Pancreas (tissue), 10 donors: ENCODE results near the gene IRF9. TPM values are rescaled to one million over a fixed set of nuclear protein-coding genes. Genes with fewer than 3 reads are reported as not detected.

ENCODE experiments used
- ATAC-seq, 4 donors: fragments of 200-7000 bp; cut with Tn5 transposase; one replicate each; pipeline versions ENCODE4 v1.8.0 to v1.9.1; 2020; ENCODE audit warnings: mild to moderate bottlenecking in 4 of 4, moderate library complexity in 4 of 4
- DNase-seq, 6 donors: peaks; one replicate each; pipeline ENCODE4 v3.0.0-alpha.2; 2020
- FAIRE-seq: peaks from 2 replicates; lab custom pipeline; 2012; peaks lifted over from hg19 to GRCh38; lab: Jason Lieb, UNC
- H3K27ac ChIP-seq, 4 donors: fragments of 200-600 bp; sonication (generic); 1 replicate in 3 of 4; 2 replicates in 1 of 4; pipeline versions ENCODE4 v1.5.0 to v1.8.0; 2020
- H3K27me3 ChIP-seq, 4 donors: fragments of 200-600 bp; one replicate each; pipeline ENCODE4 v1.8.0; 2021
- H3K36me3 ChIP-seq, 3 donors: fragments of 200-600 bp; sonication (generic) in 1 of 3; one replicate each; pipeline versions ENCODE4 v1.5.0 to v1.8.0; 2020 to 2021
- H3K4me1 ChIP-seq, 3 donors: fragments of 200-600 bp; one replicate each; pipeline ENCODE4 v1.8.0; 2021
- H3K4me3 ChIP-seq, 4 donors: fragments of 200-600 bp; sonication (generic) in 2 of 4; one replicate each; pipeline versions ENCODE4 v1.5.0 to v1.8.0; 2020 to 2021
- H3K9me3 ChIP-seq, 4 donors: fragments of 200-600 bp; one replicate each; pipeline ENCODE4 v1.8.0; 2021
- WGBS, 2 donors: extraction: QIAGEN DNeasy Blood & Tissue Kit; methylation state at CpG; one replicate each; pipeline ENCODE4 v1.1.7; 2013; 5-methylcytosine and 5-hydroxymethylcytosine counted together
- intact Hi-C, 3 donors: fragments of 100-400 bp; cut with DNase I; formaldehyde crosslinking; loops; one replicate each; pipeline versions ENCODE4 v1.11.1 to v1.14.2; 2022
- polyA plus RNA-seq, 2 donors: library from polyadenylated mRNA; stranded (reverse); fragments of 200-250 nt; gene quantifications; one replicate each; pipeline ENCODE4 v1.2.3, GENCODE V29; 2013
- total RNA-seq, 6 donors: library from RNA; stranded (reverse); fragmentation: NEBNext Ultra II Directional in 4 of 6; extraction: Animal tissue kit (Norgen Biotek cat#: 25700) in 4 of 6; gene quantifications; one replicate each; pipeline versions ENCODE4 v1.2.1 to v1.2.4, GENCODE V29; 2021 to 2023
- TF ChIP-seq, protein P1 (sequence below), 4 donors: fragments of 200-600 bp; sonication (generic) in 3 of 4; IDR thresholded peaks; one replicate each; pipeline versions ENCODE4 v1.5.0 to v1.8.0; 2021; ENCODE audit warnings: antibody characterized with exemption in 4 of 4
- donor health status: healthy with polysubstance abuse.
- donor health status: DM: no; HTN: no; CAD: no; lungs with moderate emphysema.
- donor health status: DM: no; HTN: no; CAD: no.
- donor health status: control.
- donor health status: control.
- donor health status: Bipolar disorder and iron deficiency.
- donor health status: DM: yes; HTN: yes; CAD: no.
- donor health status: DM: no; HTN: no; CAD: no.
- donor health status: DM: no; HTN: no; CAD: no.
- donor health status: DM: yes; HTN: yes; CAD: no.

The IRF9 gene
- total and polyA plus RNA-seq, 8 donors, result 20.3 to 60.8 (median 37.3) TPM

DNA sequence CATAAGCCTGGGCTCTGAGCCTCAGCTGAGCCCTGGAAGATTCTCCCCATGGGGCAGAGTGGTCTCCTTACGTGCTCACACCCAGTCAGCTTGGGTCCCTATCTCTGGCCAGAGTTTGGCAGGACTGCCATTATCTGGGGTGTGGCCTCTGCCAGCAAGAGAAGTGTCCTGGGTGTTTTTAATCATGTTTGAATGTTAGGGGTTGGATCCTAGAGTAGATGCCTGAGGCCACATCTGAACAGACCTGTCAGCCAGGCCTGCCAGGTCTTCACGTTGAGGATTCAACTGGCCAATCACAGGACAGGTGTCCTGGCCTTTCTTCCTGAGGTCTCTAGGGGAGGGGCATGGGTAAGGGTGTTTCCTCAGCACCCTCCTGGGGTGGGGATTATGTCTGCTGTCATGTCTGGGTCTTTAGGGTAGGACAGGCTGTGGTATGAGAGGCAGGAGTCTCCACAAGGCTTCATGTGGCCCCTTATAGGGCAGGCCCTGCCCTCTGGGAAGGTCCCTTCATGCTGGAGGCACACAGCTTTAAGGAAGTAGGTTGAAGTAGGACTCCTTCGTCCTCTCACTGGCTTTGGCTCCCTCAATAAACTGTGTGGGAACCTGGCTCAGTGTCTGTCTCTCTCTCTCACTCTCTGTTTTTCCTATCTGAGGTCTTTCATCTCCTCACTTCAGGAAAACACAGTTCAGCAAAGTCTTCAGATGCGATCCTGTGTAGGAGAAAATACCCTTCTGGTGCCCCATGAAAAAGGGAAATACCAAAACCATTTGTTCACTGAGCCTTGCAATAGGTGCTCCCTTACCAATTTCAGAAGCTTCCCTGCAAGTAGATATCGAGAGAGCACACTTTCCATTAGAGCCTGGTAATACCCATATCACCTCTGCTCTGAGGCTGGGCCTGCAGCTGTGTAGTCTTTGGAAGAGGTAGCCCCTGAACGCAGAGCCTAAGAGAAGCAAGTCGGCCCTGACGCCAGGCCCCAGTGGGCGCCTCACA is 37.3 kb upstream of the IRF9 start:
- Histone ChIP-seq H3K4me1 (no peaks in the 10 kb centered on the region), H3K27me3 (no peaks in the 10 kb centered on the region), H3K4me3 (no peak overlapping the region), H3K36me3 (peaks cover 0 to 45% (median 42%) of the 10 kb centered on the region in 3 donors), H3K9me3 (no peaks in the 10 kb centered on the region), H3K27ac (no peak overlapping the region)
- TF ChIP-seq, protein P1, sequence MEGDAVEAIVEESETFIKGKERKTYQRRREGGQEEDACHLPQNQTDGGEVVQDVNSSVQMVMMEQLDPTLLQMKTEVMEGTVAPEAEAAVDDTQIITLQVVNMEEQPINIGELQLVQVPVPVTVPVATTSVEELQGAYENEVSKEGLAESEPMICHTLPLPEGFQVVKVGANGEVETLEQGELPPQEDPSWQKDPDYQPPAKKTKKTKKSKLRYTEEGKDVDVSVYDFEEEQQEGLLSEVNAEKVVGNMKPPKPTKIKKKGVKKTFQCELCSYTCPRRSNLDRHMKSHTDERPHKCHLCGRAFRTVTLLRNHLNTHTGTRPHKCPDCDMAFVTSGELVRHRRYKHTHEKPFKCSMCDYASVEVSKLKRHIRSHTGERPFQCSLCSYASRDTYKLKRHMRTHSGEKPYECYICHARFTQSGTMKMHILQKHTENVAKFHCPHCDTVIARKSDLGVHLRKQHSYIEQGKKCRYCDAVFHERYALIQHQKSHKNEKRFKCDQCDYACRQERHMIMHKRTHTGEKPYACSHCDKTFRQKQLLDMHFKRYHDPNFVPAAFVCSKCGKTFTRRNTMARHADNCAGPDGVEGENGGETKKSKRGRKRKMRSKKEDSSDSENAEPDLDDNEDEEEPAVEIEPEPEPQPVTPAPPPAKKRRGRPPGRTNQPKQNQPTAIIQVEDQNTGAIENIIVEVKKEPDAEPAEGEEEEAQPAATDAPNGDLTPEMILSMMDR (IDR thresholded peaks at IDR 0.05), result no peak
- intact Hi-C loops, result no loop called here
- ATAC-seq (no peak), DNase-seq (no peak), FAIRE-seq (no peak)
- WGBS, 2 donors, result 86 to 89% methylated on average over 9 of the region's 9 CpGs

DNA sequence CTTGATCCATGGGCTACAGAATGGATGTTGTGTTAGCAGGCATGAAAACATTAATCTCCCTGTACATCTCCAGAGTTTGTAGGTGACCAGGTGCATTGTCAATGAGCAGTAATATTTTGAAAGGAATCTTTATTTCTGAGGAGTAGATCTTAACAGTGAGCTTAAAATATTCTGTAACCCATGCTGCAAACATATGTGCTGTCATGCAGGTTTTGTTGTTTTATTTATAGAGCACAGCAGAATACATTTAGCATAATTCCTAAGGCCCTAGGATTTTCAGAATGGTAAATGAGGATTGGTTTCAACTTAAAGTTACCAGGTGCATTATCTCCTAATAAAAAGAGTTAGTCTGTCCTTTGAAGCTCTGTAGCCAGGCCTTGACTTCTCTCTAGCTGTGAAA is 34.1 kb upstream of the IRF9 start:
- FAIRE-seq, result no peak
- Histone ChIP-seq H3K4me3 (no peak overlapping the region), H3K4me1 (peaks cover 15 to 17% (median 15%) of the 10 kb centered on the region in 3 donors), H3K27me3 (no peaks in the 10 kb centered on the region), H3K9me3 (no peaks in the 10 kb centered on the region), H3K27ac (no peak overlapping the region), H3K36me3 (peaks cover 0 to 16% (median 12%) of the 10 kb centered on the region in 3 donors)
- TF ChIP-seq, protein P1 (IDR thresholded peaks at IDR 0.05), result no peak
- DNase-seq, result no peak
- ATAC-seq, result no peak
- intact Hi-C loops, result no loop called here

DNA sequence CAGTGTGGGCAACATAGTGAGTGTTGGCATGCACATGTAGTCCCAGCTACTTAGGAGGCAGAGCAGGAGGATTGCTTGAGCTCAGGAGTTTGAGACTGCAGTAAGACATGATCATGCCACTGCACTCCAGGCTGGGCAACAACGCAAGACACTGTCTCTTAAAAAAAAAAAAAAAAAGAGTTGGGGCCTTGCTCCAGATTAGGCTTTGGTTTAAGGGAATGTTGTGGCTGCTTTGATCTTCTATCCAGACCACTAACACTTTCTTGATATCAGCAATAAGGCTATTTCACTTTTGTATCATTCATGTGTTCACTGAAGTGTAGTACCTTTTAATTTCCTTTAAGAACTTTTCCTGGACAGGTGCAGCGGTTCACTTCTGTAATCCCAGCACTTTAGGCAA is 33.4 kb upstream of the IRF9 start:
- ATAC-seq (no peak), DNase-seq (no peak), FAIRE-seq (no peak)
- TF ChIP-seq, protein P1 (IDR thresholded peaks at IDR 0.05), result no peak
- H3K4me3 ChIP-seq, result no peak overlapping the region
- intact Hi-C loops, result no loop called here
- H3K27ac ChIP-seq, result no peak overlapping the region
- 95% methylated on average over 2 of the region's 2 CpGs for WGBS, 2 donors
- peaks cover 19 to 24% (median 22%) of the 10 kb centered on the region in 3 donors for H3K4me1 ChIP-seq
- no peaks in the 10 kb centered on the region for H3K9me3 ChIP-seq
- peaks cover 0 to 9% (median 6%) of the 10 kb centered on the region in 3 donors for H3K36me3 ChIP-seq
- H3K27me3 ChIP-seq, result no peaks in the 10 kb centered on the region

DNA sequence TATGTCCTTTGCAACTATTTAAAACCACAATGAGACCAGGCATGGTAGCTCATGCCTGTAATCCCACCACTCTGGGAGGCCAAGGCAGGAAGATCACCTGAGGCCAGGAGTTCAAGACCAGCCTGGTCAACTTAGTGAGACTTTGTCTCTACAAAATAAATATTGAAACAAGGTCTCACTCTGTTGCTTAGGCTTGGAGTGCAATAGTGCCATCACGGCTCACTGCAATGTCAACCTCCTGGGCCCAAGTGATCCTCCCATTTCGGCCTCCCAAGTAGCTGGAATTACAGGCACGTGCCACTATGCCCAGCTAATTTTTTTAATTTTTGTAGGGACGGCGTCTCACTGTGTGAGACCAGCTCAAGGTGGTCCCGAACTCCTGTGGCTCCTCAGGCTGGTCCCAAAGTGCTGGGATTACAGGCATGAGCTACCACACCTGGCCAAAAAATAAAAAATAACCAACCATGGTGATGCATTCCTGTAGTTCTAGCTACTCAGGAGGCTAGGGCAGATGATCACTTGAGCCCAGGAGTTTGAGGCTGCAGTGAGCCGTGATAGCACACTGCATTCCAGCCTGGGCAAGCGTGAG is 31.6 kb upstream of the IRF9 start:
- no peak for FAIRE-seq
- H3K4me1 ChIP-seq, result peaks cover 19 to 24% (median 22%) of the 10 kb centered on the region in 3 donors
- no peak for ATAC-seq
- H3K27ac ChIP-seq, result no peak overlapping the region
- H3K9me3 ChIP-seq, result no peaks in the 10 kb centered on the region
- WGBS, 2 donors, result 90 to 97% methylated on average over 8 of the region's 8 CpGs
- TF ChIP-seq, protein P1 (IDR thresholded peaks at IDR 0.05), result no peak
- intact Hi-C loops, result no loop called here
- no peaks in the 10 kb centered on the region for H3K36me3 ChIP-seq
- no peaks in the 10 kb centered on the region for H3K27me3 ChIP-seq
- no peak for DNase-seq
- no peak overlapping the region for H3K4me3 ChIP-seq
